ENCODE results near the gene ART3.

- TF ChIP-seq CTCF (IDR thresholded peaks at IDR 0.05) (no peak), POLR2A (IDR thresholded peaks at IDR 0.05) (no peak)
Measured at GRCh38 chr4:76066546-76066945, 8.0 kb upstream of the ART3 start.

Data from tibial nerve (tissue), 3 donors.